GM12801 (cell line): ENCODE results near the gene LIFR.

ENCODE experiments used
- TF ChIP-seq, protein P1 (sequence below): IDR thresholded peaks from one replicate; pipeline ENCODE4 v1.5.1; 2011; ENCODE audit warnings: control low read depth; ENCODE audit not compliant: insufficient read length; ENCODE audit errors: extremely low read depth

The LIFR gene

DNA sequence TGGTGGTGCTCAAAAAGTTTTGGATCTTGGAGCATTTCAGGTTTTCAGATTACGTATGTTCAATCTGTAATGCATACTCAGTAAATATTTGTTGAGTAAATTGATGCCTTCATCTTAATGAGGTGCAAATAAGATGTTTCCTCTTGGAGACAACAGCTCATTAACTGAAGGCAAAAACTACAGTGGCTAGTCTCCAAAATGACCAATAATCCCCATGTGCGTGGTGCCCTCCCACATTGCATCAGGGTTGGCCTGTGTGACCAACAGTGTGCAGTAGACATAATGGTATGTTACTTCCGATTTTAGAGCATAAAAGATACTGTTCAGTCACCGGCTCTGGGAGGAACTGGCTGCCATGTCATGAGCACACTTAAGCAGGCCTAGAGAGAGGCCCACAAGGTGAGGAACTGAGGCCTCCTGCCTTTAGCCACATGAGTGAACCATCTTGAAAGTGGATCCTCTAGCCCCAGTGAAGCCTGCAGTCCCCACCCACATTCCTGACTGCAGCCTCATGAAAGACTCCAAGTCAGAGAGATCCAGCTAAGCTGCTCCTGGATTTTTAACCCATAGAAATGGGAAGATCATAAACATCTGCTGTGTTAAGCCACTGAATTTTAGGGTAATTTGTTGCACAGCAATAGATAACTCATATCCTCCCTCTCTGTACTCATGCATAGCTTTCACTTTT lies 55.7 kb downstream of the LIFR start:
- TF ChIP-seq, protein P1, sequence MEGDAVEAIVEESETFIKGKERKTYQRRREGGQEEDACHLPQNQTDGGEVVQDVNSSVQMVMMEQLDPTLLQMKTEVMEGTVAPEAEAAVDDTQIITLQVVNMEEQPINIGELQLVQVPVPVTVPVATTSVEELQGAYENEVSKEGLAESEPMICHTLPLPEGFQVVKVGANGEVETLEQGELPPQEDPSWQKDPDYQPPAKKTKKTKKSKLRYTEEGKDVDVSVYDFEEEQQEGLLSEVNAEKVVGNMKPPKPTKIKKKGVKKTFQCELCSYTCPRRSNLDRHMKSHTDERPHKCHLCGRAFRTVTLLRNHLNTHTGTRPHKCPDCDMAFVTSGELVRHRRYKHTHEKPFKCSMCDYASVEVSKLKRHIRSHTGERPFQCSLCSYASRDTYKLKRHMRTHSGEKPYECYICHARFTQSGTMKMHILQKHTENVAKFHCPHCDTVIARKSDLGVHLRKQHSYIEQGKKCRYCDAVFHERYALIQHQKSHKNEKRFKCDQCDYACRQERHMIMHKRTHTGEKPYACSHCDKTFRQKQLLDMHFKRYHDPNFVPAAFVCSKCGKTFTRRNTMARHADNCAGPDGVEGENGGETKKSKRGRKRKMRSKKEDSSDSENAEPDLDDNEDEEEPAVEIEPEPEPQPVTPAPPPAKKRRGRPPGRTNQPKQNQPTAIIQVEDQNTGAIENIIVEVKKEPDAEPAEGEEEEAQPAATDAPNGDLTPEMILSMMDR: no peak

DNA sequence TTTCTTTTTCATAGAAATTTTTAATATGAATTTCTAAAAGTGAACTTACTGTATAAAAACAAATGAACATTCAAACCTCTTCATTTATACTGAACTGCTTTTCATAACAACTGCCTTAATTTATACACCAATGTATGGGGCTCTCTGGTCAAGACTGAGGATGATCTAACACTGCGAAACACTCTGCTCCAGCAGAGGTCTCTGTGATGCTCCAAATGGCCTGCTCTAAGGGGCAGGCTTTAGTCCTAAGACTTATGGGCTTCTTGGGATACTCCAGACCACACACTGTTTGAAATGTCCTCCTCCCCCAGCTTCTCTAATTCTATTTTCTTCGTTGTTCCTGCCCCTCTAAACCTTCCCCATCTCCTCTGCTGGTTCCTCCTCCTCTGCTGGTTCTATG lies 58.5 kb downstream of the LIFR start:
- TF ChIP-seq, protein P1: no peak

DNA sequence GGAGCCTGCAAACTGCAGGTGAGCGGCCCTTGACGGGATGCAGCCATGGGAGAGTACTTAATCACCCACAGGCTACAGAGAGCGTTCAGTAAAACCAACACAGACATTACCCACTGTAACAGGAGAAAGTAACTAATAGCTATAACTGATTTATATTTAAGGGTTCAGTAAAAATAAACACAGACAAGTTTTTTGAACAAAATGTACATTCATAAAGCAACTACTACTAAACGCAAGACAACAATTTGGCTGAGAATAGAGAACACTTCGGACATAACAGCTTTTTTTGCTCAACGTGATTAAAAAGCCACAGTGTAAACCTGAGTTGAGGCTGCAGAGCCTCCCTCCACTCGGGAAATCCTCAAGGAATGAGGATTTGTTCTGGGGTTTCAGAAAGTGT lies 61.7 kb downstream of the LIFR start:
- TF ChIP-seq, protein P1: no peak

DNA sequence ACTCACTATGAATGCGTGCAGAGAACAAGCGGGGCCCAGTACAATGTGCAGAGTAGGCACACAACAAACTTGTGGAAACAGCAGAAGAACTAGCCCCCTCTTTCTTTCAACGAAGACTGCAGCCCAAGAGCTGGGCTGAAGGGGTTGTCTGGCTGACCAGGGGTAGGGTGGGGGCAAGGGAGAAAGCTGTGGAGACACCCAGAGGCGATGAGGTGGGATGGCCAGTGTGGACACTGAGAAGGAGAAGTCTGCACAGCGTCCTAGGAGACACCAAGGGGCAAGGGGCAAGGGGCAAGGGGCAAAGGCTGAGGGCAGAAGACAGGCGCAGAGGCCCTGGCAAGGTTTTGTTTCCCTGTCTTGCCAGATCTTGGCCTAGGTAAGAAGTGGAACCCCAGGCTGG lies 62.3 kb downstream of the LIFR start:
- TF ChIP-seq, protein P1: no peak

DNA sequence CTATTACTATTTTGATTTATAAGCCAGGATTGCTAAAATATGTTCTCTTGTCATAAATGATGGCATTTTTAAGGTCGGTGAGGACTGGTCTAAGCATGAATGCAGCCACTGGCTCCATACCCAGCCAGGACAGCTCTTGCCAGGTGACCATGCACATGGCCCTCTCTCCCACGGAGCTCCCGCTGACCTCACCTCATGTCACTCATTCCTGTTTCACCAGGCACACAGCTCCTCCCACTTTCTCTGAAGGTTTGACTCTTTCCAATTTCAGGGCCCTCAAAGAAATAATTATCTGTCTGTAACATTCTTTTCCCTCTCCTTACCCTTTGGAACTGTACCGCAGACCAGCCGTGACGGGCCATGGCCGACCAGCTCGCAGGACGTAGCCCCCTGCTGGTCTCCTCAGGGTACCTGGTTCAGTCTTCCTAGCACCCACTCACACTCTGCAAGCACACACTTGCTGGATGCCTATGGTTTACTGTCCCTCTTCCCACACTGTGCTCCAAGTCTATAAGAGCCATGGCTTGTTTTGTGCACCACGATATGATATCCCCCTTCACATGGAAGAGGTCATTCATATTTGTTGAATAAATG lies 72.5 kb downstream of the LIFR start:
- TF ChIP-seq, protein P1: no peak

DNA sequence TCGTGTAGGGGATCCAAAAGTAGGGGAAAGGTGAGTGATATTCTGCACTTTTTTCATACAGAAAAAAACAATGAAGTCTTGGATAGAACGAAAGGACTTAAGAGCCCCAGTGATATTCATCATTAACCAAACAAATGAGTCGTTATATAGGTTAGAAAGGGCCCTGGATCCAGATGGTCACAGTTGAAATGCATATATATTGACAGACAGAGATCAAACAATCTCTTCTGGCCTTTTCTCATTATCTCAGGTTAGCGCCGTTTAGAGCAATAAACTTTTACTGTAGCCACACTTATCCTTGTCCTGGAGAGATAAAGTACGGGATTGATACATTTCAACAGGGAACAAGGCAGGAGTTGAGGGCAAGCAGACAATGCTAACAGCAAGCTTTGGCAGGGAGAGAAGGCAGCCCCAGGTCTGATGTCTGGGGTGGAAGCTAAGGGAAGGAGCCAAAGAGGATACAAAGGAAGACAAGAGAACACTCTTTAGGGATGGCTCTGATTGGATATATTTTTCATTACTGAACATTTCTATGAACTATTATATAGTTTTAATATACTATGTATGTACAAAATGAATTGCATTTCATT lies 77.0 kb downstream of the LIFR start:
- TF ChIP-seq, protein P1: no peak

DNA sequence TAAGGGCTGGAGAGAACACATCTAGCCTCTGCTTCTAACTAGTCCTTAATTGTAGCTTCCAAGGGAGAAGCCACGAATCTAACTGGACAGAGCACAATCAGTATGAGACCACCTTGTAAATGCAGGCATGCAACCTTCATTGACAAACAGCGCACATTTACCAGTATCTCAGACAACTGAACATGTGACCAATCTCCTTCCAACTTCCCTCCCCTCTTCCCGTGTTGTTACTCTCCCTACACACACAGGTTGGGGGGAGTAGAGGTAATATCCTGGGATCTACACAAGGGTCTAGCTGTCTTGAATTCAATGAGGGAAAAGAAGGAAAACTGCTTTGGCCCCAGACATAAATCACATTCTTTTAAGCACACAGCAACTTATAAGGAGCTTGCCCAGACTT lies 77.6 kb downstream of the LIFR start:
- TF ChIP-seq, protein P1: no peak
